NCI-H82 treated with DMSO at 0.1 percent for 48 hours (cell line): Measurements from ENCODE around the gene DISP3.

ENCODE experiments used
- DNase-seq: peaks from one replicate; lab custom pipeline; 2025; ENCODE audit not compliant: unreplicated experiment; lab: John Stamatoyannopoulos, UW

The DISP3 gene

DNA sequence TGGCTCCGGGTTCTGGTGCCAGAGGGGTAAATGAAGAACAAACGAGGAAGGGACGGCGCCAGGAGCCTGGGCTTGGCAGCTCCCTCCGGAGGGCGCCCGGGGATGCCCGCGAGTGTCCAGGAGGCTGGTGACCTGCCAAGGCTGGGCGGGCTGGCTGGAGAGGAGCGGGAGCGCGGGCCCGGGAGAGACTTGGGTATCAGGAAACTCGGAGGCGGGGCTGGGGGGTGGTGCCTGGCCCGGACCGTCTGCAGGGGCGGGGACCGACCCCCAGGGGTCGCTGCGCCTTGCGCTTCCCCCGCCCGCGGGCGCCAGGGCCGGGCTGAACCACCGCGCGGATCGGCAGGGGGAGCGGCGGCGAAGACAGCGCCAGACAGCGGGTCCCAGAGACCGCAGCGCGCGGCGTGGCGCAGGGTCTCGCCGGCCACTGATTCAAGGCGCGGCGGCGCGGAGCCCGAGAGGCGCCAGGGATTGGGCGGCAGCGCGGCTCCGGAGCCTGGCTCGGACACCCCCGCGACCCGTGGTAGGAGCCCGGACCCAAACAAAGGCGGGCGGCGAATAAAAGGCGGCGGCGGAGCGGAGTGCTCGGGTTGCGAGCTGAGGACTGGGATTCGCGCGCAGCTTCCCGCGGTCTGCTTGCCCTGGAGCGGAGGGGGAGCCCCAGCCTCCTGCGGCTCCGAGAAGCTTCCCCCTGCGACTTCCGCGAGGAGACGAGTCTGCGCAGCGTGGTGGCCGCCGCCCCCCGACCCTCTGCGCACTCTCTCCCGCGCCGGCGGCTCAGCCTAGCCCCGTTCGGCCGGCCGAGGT, at the start of gene DISP3:
DISP3 (plus strand) TSS at position 585 of the 804 bp plus-strand sequence. CDS start 21,838 bp downstream, outside the sequence.
- peak; percentile 80 for DNase-seq

DNA sequence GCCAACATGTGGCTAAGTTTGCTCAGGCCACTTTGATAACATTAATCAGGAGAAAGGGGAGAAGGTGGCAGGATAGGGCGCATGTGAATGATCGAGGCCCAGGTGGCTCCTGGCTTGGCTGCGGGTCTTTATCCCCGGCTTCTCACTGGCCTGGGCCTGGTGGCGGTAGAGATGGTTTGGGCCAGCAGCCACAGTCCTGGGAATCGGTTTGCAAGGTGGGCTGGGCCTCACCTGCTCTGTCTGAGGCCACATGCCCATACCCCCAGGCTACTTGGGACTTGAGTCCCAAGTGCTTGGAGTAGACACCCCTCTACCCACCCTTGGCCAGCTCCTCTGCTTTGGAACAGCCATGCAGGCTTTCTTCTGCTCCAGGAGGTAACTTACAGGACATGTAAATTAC, 49.7 kb upstream of the DISP3 start:
- no peak for DNase-seq

DNA sequence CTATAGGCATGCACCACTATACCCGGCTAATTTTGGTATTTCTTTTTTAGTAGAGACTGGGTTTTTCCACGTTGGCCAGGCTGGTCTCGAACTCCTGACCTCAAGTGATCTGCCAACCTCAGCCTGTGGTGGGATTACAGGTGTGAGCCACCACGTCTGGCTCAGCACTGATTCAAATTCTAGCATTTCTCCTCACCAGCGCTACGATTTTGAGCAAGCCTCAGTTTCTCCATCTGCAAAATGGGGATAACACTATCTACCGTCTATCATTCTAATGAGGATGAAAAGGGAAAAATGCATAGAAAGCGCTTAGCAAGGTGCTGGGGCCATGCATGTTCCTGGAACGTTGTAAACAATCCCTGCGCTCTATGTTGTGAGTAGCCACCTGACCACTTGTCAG, 49.0 kb upstream of the DISP3 start:
- no peak for DNase-seq

DNA sequence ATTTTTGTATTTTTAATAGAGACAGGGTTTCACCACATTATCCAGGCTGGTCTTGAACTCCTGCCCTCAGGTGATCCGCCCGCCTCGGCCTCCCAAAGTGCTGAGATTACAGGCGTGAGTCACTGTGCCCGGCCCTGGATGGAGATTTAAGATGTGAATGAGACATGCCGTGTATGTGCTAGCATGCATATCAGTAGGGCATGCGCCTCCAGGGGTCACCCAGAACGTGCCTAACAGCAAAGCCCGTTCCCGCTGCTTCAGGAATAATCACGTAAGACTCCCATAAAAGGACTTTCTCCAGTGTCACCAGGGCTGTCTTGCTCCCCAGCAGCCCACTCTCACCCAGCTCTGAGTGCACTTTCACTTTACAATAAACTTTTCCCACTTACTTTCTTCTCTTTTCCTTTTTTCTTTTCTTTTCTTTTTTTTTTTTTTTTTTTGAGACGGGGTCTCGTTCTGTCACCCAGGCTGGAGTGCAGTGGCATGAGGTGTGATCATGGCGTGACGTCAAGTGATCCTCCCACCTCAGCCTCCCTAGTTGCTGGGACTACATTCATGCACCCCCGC, 46.9 kb upstream of the DISP3 start:
- DNase-seq = no peak

- DNase-seq = no peak
Measured at GRCh38 chr1:11432526-11432925, 46.4 kb upstream of the DISP3 start.

- peak; percentile 30 for DNase-seq
Measured at GRCh38 chr1:11434501-11434900, 44.5 kb upstream of the DISP3 start.

GRCh38 chr1:11434926-11435325, 44.0 kb upstream of the DISP3 start:
- DNase-seq = no peak

GRCh38 chr1:11438996-11439395, 40.0 kb upstream of the DISP3 start:
- DNase-seq = no peak

GRCh38 chr1:11441211-11441952, 37.6 kb upstream of the DISP3 start:
- no peak for DNase-seq

- DNase-seq = no peak
Measured at GRCh38 chr1:11443043-11443442, 35.9 kb upstream of the DISP3 start.

DNA sequence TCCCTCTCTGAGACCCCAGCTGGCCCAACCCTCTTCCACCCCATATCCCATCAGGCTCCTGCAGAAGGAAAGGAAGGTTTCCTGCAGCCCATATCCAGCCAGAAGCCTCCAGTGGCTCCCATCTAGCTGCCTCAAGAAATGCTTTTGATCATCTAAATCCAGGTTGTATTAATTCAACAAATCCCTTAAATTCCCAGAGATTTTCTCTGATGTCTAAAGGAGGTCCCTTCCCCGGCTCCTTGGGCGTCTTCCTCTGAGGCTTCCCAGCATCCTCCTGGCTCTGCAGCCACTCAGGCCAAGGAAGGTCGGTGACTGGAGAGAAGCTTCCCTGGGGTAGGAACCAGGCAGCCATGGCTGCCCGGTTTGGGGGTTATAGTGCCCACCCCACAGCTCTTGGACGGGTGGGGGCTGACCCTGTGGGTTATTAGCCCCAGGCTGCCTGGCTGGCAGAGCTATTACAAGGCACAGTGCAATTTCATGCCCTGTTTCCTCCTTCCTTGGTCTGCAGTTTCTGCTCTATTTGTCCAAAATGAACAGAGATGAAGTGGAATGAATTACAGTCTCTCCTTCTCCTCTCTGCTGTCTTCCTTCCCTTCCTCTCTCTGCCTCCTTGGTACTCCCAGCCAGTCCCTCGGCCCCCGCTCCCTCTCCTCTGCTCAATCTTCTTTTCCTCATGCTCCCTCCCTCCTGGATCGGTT, 34.8 kb upstream of the DISP3 start:
- DNase-seq = no peak

GRCh38 chr1:11444907-11445306, 34.0 kb upstream of the DISP3 start:
- no peak for DNase-seq

DNA sequence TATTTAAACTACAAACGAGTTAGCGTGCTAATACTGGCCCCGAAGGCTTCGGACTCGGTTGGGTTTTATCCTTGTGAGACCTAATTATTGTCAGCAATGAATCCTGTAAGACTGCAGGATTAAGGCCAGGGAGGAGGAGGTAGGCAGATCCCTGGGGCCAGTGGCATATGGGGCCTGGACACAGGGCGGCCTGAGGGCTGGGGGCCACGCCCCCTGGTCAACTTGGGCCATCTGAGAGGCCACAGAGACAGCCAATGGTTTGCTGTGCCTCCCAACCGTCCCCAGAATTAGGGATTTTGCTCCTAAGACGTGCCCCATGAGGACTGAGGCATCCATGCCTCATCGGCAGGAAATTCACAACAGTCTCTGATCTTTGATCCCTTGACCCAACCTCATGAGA, 31.1 kb upstream of the DISP3 start:
- DNase-seq = peak; percentile 88

- DNase-seq = peak; percentile 57
Measured at GRCh38 chr1:11448373-11449099, 30.4 kb upstream of the DISP3 start.

DNA sequence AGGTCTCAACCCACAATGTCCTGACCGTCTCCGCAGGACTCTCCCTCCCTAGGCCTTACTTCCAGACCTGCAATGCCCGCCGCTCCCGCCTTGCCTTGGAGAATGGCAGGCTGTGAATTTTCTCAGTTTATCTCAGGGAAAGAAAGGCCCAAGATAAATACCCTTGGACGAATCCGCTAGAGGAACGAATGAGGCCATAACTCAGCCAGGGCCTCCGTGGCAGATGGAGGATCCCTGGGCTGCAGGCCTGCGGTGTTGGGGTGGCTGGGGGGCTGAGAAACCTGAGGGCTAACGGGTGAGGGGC, 29.9 kb upstream of the DISP3 start:
- no peak for DNase-seq

GRCh38 chr1:11450310-11450709, 28.6 kb upstream of the DISP3 start:
- no peak for DNase-seq

GRCh38 chr1:11453742-11454491, 25.0 kb upstream of the DISP3 start:
- DNase-seq = peak; percentile 73

- DNase-seq = no peak
Measured at GRCh38 chr1:11455967-11456570, 22.9 kb upstream of the DISP3 start.

DNA sequence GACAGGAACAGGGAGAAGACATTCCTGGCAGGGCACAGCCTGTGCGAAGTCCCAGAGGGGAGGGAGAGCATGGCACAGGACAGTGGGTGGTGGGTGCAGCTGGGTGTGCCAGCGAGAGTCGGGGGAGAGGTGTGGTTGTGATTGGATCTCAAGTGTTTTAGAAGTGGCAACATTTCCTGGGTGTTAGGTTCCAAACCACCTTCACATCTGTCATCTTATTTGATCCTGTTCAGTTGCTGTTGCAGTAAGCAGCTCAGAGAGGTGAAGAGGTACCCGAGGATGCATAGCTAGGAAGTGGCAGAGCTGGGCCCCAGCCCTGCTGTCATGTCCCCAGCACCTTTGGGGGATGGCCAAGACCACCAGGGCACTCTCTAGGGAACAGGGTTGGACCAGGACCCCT, 22.0 kb upstream of the DISP3 start:
- no peak for DNase-seq

- DNase-seq = no peak
Measured at GRCh38 chr1:11458811-11459275, 20.1 kb upstream of the DISP3 start.
